Astrocyte of the cerebellum (primary cell): ENCODE results near the gene EPM2A.
"Not testable (repeated sequence)": the region's sequence is repeated elsewhere in the genome, so short reads cannot be mapped to it uniquely, and the experiment has no call there.

Source experiments
- DNase-seq: peaks from one replicate; pipeline ENCODE4 v3.0.0-alpha.2; 2011; ENCODE audit warnings: low read depth
- H3K4me3 ChIP-seq: 2 replicates; pipeline ENCODE4 v1.5.1; 2011; ENCODE audit warnings: mild to moderate bottlenecking, low read depth, low read length, moderate library complexity
- in situ Hi-C: cut with HindIII; loops from 2 replicates; pipeline ENCODE4 v1.10.0; 2017; ENCODE audit warnings: low sequenced_read_pairs
- TF ChIP-seq, protein P1 (sequence below): IDR thresholded peaks from 2 replicates; pipeline ENCODE4 v1.5.1; 2012; ENCODE audit warnings: low read length, low read depth, moderate library complexity, mild to moderate bottlenecking; ENCODE audit errors: missing control alignments

The EPM2A gene

DNA sequence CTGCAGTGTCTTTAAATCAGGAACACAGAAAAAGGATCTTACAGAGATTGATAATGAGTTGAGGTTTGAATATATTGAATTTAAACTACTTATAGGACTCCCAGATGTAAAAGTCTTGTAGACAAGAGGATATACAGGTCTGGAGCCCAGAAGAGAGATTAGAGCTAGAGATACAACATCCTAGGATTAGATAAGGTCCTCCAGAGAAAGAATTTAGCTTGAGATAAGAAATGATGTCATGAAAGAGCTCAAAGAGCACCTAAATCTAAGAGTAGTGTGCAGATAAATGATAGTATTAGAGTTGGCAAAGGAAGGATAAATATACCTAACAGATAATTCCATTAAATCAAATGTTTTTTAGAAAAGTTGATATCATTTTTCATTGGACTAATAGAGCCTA lies 23.9 kb downstream of the EPM2A start:
- no peak for DNase-seq
- no peak overlapping the region for H3K4me3 ChIP-seq
- TF ChIP-seq, protein P1, sequence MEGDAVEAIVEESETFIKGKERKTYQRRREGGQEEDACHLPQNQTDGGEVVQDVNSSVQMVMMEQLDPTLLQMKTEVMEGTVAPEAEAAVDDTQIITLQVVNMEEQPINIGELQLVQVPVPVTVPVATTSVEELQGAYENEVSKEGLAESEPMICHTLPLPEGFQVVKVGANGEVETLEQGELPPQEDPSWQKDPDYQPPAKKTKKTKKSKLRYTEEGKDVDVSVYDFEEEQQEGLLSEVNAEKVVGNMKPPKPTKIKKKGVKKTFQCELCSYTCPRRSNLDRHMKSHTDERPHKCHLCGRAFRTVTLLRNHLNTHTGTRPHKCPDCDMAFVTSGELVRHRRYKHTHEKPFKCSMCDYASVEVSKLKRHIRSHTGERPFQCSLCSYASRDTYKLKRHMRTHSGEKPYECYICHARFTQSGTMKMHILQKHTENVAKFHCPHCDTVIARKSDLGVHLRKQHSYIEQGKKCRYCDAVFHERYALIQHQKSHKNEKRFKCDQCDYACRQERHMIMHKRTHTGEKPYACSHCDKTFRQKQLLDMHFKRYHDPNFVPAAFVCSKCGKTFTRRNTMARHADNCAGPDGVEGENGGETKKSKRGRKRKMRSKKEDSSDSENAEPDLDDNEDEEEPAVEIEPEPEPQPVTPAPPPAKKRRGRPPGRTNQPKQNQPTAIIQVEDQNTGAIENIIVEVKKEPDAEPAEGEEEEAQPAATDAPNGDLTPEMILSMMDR: no peak
- in situ Hi-C loops: no loop called here

DNA sequence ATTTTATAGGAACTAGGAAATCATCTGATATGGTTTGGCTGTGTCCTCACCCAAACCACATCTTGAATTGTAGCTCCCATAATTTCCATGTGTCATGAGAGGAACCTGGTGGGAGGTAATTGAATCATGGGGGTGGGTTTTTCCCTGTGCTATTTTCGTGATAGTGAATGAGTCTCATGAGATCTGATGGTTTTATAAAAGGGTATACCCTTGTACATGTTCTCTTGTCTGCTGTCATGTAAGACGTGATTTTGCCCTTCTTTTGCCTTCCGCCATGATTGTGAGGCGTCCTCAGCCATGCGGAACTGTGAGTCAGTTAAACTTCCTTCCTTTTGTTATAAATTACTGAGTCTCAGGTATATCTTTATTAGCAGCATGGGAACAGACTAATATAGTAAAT lies 27.9 kb downstream of the EPM2A start:
- H3K4me3 ChIP-seq: no peak overlapping the region
- TF ChIP-seq, protein P1: no peak
- DNase-seq: no peak
- in situ Hi-C loops: no loop called here

DNA sequence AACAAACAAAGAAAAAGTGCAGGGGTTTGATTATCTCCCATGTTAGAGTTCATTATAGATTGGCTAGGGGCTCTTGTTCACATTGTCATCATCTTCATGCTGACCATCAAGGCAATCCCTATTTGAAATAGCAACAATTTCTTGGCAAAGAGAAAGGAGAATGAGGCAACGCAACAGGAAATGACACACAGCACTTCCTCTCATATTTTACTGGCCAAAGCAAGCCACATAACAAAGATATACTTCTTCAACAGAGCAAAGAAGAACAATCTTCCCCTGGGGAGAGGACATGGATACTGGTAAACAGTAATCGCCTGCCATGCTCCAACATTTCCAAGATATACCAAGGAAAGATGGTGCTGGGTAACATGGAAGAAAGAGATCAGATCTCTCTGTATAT lies 29.8 kb downstream of the EPM2A start:
- TF ChIP-seq, protein P1: no peak
- no peak overlapping the region for H3K4me3 ChIP-seq
- DNase-seq: no peak
- in situ Hi-C loops: no loop called here

DNA sequence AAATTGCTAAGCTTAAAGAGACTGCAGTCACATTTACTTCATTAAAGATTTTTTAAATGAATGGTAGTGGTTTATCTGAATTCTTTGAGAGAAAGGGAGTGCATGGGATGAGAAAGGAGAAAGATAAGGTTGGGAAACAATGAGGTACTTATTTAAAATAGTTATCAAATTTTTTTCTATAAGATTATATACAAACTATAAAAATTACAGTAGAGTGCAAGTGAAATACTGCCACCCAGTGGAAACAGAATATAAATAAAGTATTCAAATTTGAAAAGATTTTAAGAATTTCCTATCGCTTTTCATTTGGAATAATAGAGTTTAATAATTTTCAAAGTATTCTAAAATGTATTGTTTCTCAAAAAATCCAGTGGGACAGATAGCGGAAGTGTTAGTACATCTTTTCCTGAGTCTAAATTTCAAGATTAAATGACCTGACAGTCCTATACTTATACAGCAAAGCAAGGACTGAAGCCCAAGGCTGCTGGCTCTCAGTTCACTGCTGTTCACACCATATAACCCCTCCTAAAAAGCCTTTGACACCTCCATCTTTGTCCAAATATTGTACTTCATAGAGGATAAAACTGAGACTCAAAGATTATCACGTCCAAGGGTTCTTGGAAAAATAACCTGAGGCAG lies 31.1 kb downstream of the EPM2A start:
- no peak for DNase-seq
- TF ChIP-seq, protein P1: no peak
- no peak overlapping the region for H3K4me3 ChIP-seq
- in situ Hi-C loops: no loop called here

DNA sequence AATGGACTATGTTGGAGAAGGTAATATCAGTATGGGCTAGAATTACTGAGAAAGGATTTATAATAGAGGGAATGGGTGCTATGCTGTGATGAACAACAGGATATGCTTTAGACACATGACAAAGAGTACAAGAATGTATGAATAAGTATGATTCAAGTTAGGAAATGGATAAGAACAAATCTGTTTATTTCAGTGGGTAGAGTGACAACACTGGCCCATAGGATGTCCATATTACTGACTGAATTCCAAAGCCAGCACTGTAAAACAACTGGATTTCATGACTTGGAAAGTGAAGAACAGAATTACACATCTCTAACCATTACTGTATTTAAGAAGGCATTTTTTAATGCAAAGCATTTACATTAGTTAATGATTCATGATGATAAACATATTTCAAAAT lies 35.9 kb downstream of the EPM2A start:
- in situ Hi-C loops: no loop called here
- DNase-seq: no peak
- H3K4me3 ChIP-seq: no peak overlapping the region
- TF ChIP-seq, protein P1: no peak

DNA sequence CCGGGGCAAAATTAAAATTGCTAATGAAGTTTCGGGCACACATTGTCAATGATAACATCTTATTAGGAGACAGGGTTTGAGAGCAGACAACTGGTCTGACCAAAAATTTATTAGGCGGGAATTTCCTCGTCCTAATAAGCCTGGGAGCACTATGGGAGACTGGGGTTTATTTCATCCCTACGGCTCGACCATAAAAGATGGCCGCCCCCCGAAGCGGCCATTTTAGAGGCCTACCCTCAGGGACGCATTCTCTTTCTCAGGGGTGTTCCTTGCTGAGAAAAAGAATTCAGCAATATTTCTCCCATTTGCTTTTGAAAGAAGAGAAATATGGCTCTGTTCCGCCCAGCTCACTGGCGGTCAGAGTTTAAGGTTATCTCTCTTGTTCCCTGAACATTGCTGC lies 37.9 kb downstream of the EPM2A start:
- in situ Hi-C loops, H3K4me3 ChIP-seq, DNase-seq: not testable (repeated sequence)

DNA sequence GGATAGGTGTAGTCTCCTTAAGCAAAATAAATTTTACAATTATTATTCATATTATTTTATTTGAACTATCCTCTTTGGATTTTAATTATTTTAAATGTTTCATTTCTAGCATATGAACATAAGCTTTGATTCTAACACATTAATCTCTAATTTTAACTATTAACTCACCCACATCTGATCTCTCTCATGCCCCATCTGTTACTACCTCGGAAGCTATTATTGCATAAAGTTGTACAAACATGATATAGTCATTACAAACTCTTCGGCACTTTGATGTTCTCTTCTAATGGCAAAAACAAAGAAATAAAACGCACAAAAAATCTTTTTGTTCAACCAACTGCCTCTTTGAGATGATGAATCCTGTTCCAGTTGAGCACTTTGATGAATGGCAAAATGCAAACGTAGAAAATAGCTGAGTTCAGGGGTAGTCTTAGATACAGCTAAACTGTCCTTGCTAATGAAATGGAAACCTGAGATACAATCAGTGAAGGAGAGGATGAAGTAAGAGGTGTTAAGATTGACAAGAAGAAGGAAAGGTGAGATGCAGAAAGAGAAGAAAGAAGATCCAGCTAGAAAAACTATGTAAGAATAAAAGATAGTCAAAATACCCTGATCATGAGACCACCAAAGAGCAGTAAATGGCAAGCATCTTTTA lies 41.1 kb downstream of the EPM2A start:
- in situ Hi-C loops: no loop called here

More for the DNA sequence above, 41.1 kb downstream of the EPM2A start:
- no peak for DNase-seq
- no peak overlapping the region for H3K4me3 ChIP-seq
- TF ChIP-seq, protein P1: no peak
